ENCODE measurements around the gene TTC7B.

TTC7B gene

DNA sequence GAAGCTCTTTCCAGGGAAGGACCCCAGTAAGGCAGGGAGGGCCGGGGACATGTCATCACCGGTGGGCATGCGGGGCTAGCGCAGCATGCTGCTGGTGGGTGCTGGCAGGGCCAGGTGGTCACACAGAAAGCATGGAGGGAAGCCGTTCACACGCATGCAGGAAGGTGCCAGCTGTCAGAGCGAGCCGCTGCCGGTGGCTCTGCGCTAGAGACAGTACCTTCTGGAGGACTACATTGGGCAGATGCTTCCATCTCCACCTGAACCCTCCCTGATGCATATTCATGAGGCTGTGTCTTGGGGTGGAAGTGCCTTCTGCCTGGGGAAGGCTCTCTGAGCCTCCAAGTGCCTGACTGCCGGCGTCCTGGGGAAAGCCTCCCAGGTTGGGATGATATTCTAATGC, 215.6 kb downstream of the TTC7B start:
- DNase-seq (ENCODE audit: low read depth, low spot score) = no peak

- peak; percentile 51 for DNase-seq (ENCODE audit: low read depth, low spot score)
These were observed 216.3 kb downstream of the TTC7B start for GRCh38 chr14:90599748-90600507.

DNA sequence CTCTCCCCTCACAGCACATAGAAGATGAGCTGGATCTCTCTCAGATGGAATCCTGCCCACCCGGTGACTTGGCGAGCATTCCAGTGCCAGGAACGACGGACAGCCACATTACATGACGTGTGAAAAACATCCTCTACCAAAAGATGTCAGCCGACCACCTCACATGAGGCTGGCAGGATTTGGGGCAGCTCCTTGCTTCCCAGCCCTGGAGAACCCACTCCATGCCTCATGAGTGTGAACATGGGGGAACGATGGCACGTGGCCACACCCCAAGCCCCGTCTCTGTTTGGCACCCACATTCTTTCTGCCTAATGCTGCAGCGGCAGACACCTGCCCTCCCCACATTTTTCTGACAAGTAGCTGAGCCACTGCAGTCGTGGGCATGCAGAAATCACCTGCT, 216.9 kb downstream of the TTC7B start:
- DNase-seq (ENCODE audit: low read depth, low spot score) = no peak

GRCh38 chr14:90597961-90598360, 218.3 kb downstream of the TTC7B start:
- DNase-seq (ENCODE audit: low read depth, low spot score) = no peak

DNA sequence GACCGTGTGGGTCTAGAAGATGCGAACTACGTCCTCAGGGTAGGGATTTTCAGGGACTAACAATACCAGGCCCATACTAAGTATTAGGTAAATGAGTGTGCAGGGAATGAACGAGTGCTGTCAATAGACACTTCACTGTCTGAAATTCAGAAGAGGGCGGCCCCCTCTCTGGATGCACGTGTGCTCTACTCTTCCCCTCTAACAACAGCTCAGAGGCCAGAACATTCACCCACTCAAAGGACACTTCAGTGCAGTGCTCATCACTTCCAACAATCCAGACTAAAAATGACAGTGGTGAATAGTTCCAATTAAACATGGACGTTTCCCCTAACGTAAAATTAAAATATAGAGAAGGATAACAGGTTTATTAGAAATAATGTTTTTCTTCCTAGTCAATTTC, 219.5 kb downstream of the TTC7B start:
- DNase-seq (ENCODE audit: low read depth, low spot score) = no peak

DNA sequence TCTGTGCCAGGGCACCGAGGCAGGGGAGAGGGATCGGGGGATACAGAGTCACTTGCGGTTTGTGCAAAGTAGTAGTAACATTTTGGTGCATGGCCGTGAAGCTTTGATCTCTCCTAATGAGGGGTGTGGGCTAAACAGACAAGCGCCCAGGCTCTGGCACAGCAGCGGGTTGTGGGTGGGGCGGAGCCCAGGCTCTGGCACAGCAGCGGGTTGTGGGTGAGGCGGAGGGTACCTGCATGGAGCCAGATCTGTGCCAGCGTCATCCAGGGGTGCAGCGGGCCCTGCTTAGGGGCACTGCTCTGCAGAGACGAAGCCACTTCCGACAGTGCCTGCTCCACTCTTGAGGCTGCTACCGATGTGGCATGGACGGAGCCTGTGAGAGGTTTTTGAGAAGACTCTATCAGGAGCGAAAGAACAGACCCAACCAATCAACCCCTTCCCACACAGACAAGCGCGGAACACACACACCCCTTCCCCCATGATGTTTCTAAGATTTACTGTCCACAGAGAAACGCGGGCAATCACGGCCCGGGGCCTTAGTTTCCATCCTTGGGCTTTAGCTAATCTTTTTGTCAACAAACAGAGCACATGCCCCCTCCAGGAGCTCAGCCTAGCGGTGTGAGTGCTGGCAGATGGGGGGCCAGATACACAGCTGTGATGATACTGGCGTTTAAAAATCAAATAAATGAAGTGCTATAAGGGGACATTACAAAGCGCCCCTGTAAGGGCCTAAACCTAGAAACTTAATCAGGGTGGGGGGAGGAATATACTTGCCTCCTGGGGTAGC, 222.8 kb downstream of the TTC7B start:
- no peak for DNase-seq (ENCODE audit: low read depth, low spot score)

DNA sequence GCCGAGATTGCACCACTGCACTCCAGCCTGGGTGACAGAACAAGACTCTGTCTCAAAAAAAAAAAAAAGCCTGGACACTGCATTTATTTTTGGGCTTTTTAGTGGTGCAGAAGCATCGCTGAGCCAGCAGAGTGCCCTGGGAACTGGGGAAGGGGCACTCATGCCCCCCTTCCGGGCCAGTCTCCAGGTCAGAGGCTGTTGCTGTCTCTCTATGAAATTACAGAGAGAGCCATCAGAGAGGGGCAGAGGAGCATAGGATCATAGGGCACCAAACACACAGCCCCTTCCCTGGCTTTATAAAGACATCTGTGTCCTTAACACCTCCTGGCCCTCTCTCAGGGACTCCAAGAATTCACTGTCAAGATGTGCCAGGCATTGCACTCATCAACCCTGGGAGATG, 223.6 kb downstream of the TTC7B start:
- no peak for DNase-seq (ENCODE audit: low read depth, low spot score)

- DNase-seq (ENCODE audit: low read depth, low spot score) = no peak
These were observed 228.3 kb downstream of the TTC7B start for GRCh38 chr14:90587918-90588317.

DNA sequence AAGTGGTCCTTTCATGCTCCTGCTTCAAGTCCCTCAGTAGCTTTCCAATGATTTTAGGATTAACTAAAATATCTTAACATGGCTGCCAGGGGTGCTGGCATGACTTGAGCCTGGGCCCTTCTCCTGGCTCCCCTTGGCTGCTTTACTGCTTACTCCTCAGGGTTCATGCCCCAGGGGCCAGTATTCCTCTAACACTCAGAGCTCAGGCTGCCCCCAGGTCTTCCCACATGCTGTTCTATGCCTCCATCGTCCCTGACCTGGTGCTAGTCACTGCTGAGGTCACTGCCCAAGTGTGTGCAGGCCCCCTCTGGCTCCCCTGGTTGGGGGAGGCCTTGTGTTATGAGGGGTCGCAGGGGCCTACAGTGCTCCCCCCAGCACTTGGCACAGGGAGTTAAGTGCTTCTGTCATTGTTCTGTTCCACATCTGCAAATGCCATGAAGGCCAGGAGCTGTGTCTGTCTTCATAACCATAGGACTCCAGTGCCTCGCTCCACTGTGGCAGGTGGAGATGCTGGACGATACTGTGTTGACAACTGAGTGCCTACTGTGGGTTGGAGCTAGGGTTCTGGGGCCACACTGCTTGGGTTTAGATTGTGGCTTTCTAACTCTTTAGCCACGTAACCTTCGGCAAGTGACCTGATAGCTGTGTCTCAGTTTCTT, 228.8 kb downstream of the TTC7B start:
- no peak for DNase-seq (ENCODE audit: low read depth, low spot score)

- DNase-seq (ENCODE audit: low read depth, low spot score) = no peak
These were observed 231.1 kb downstream of the TTC7B start for GRCh38 chr14:90585106-90585505.

DNA sequence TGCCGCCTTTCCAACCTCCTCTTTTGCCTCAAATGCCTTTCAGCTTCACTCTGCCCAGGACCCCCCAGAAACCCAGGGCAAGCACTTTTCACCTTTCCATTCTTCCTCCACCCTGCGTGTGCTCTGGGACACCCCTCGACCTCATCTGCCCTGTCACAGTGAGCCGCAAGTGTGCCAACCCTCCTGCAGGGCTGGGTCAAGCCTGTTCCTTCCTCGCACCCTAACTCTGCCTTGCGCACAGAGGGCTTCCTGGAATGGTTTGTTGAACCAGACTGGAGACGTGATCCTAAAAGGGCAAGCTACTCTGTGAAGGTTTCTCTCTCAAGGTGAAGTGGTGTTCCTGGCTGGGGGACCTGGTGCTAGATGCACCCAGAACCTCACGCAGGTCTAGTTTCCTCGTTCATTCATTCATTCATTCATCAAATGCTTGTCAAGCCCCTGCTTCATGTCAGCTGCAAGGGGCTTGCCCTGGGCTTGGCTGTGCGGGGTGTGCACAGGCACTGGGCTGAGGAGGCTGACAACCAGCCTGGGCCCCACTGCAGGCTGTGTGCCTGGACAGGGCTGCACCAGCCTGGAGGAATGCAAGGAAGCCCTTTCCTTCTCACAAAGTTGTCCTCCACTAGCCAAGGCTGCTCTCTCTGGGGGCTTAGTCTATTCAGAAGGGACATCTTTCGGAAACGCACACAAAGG, 232.2 kb downstream of the TTC7B start:
- DNase-seq (ENCODE audit: low read depth, low spot score) = no peak

DNA sequence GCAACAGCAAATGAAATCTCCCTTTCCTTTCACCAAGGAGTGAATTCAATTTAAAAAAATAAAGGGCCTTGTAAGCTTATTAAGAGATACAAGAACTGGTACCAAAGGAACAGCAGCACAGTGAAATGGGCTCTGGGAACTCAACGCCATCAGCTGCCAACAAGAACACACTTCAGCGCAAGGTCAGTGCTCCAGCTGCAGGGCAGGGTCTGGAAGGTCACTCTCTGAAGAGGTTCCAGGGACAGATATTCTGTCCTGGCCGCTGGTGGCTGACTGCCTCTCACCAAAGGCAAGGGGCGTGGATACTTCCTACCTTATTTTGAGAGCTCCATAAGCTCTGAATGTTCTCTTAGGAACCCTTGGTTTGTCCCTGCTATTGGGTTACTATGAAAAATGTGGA, 232.8 kb downstream of the TTC7B start:
- no peak for DNase-seq (ENCODE audit: low read depth, low spot score)

GRCh38 chr14:90582166-90582565, 234.1 kb downstream of the TTC7B start:
- no peak for DNase-seq (ENCODE audit: low read depth, low spot score)

- DNase-seq (ENCODE audit: low read depth, low spot score) = no peak
These were observed 234.5 kb downstream of the TTC7B start for GRCh38 chr14:90581745-90582144.

GRCh38 chr14:90580377-90581335, 235.6 kb downstream of the TTC7B start:
- no peak for DNase-seq (ENCODE audit: low read depth, low spot score)

DNA sequence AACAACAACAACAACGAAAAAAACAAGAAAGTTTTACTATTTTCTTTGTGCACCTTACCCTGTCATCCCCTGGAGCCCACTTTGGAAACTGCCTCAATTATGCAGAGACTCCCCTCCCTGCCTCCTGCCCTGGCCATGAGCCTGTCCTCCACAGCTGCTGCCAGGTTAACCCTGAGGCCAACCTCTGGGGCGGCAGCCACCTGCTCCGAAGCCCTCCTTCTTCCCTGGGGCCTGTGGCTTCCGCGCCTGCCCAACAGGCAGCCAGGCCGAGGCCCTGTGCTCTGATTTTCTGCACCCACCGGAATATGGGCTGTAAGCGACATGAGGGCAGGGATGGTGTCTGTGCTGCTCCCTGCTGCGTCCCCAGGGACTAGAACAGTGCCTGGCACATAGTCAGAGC, 236.4 kb downstream of the TTC7B start:
- DNase-seq (ENCODE audit: low read depth, low spot score) = no peak

GRCh38 chr14:90579088-90579487, 237.1 kb downstream of the TTC7B start:
- no peak for DNase-seq (ENCODE audit: low read depth, low spot score)

GRCh38 chr14:90578283-90578985, 237.8 kb downstream of the TTC7B start:
- no peak for DNase-seq (ENCODE audit: low read depth, low spot score)

DNA sequence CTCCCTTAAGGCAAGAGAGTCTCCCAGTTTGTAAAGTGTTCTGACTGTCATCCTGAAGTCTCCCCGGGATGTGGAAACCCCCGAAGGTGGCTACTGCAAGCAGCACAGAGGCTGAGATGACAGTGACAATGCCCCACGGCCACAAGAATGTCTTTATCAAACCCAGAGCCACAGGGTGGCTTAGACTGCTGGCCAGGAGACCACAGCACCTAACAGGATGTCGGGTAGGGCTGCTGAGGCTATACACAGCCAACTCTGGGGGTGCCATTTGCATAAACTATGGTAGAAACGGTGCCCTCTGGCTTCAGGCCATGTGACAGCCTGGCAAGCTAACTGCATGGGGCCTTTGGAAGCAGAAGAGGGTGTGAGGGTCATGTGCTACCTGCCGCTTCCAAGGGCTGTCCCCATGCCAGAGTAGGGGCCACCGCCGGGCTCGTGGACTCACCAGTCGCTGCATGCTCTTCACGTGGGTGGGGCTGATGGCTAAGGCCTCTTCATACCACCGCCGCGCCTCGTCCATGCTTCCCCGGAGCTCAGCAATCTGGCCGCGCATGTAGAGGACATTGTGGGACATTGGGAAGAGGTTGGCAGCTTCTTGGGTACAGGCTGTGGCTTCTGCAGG, 238.5 kb downstream of the TTC7B start:
- DNase-seq (ENCODE audit: low read depth, low spot score) = no peak
